ENCODE results near the gene SLC9A9. TPM values are rescaled to one million over a fixed set of nuclear protein-coding genes. Genes with fewer than 3 reads are reported as not detected.

SLC9A9 gene
- total and polyA plus RNA-seq, 2 of the 8 experiments (the other 6 are each of a cell fraction or from before 2014, with no cell fraction given), result 0.48 to 1.1 TPM

DNA sequence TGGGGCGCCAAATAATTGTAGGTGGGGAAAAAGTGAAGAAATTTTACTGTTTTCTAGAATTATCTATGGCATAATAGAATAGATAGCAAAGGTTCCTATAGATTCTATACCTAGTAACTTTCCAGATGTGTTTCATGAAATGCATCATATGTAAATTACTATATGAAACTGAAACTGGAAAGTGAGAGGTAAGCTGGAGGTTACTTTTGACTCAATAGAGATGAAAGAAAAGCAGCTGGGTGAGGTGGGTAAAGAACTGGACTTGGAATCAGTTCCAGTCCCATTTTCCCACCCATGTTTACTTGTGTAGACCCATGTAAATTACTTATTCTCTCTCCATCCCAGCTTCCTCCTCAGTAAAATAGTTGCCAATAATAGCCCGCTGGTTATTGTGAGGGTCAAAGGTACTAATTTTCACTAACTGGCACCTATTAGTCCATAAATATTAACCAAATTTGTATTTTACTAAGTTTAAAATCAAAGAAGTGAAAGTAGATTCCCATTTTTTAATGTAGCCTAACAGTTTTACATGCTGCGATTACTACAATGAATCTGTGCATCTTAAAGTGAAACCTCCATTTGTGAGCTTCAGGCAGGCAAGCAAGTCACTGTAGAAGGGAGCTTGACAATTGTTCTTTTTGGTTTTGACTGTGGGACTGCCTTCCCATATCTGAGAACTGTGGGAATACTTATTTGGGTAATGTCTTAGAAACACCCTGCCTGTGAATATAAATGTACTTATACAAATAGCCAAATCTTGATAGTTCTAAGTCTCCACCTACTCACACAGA is 312.1 kb downstream of the SLC9A9 start:
- H3K4me2 ChIP-seq (ENCODE audit: insufficient read depth in 1 of 2, low read depth in 2 of 2, low read length in 2 of 2), result no peak overlapping the region
- no peak overlapping the region for H2BK20ac ChIP-seq (ENCODE audit: low read length)
- no peak overlapping the region for H3K4ac ChIP-seq (replicated peaks; ENCODE audit: insufficient read length, low read depth, low read length)
- H3K18ac ChIP-seq (ENCODE audit: extremely low read depth, low read length), result no peak overlapping the region
- no peak overlapping the region for H2BK12ac ChIP-seq (ENCODE audit: low read depth, low read length)
- no peaks in the 10 kb centered on the region for H3K9me3 ChIP-seq (ENCODE audit: insufficient read depth in 2 of 2, low read depth in 1 of 2, low read length in 1 of 2)
- no peak overlapping the region for H2AFZ ChIP-seq (ENCODE audit: low read length)
- TF ChIP-seq ASH2L (IDR thresholded peaks at IDR 0.05; ENCODE audit: low read length) (no peak), CTBP2 (IDR thresholded peaks at IDR 0.05; ENCODE audit: borderline replicate concordance, insufficient read depth, insufficient read length, low read length) (no peak), POLR2A (IDR thresholded peaks at IDR 0.05; ENCODE audit: control extremely low read depth in 1 of 2, low read depth in 2 of 2, low read length in 2 of 2) (no peak), GTF2F1 (IDR thresholded peaks at IDR 0.05; ENCODE audit: borderline replicate concordance, low read depth, low read length) (no peak), EP300 (IDR thresholded peaks at IDR 0.05; ENCODE audit: borderline replicate concordance in 1 of 2, low read depth in 2 of 2, low read length in 2 of 2) (no peak)
- TF ChIP-seq, protein P1, sequence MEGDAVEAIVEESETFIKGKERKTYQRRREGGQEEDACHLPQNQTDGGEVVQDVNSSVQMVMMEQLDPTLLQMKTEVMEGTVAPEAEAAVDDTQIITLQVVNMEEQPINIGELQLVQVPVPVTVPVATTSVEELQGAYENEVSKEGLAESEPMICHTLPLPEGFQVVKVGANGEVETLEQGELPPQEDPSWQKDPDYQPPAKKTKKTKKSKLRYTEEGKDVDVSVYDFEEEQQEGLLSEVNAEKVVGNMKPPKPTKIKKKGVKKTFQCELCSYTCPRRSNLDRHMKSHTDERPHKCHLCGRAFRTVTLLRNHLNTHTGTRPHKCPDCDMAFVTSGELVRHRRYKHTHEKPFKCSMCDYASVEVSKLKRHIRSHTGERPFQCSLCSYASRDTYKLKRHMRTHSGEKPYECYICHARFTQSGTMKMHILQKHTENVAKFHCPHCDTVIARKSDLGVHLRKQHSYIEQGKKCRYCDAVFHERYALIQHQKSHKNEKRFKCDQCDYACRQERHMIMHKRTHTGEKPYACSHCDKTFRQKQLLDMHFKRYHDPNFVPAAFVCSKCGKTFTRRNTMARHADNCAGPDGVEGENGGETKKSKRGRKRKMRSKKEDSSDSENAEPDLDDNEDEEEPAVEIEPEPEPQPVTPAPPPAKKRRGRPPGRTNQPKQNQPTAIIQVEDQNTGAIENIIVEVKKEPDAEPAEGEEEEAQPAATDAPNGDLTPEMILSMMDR (IDR thresholded peaks at IDR 0.05; ENCODE audit: control extremely low read depth in 1 of 3, insufficient read depth in 1 of 3, low read depth in 1 of 3, low read length in 3 of 3), result no peak
- no peak overlapping the region for H2BK120ac ChIP-seq (replicated peaks; ENCODE audit: low read depth, low read length)
- no peaks in the 10 kb centered on the region for H4K20me1 ChIP-seq (replicated peaks in 1 of 2; ENCODE audit: control insufficient read depth in 1 of 2, insufficient read depth in 2 of 2, low read length in 2 of 2)
- POLR2A ChIA-PET (ENCODE audit: partially characterized antibody), result no interaction called here
- no peak overlapping the region for H4K8ac ChIP-seq (ENCODE audit: extremely low read depth, insufficient read depth, low read length)
- H4K91ac ChIP-seq (replicated peaks; ENCODE audit: insufficient read length, low read length), result no peak overlapping the region
- no peaks in the 10 kb centered on the region for H3K27me3 ChIP-seq (replicated peaks in 1 of 4; ENCODE audit: control insufficient read depth in 3 of 4, extremely low read depth in 1 of 4, insufficient read depth in 3 of 4, low read length in 3 of 4)
- H3K4me1 ChIP-seq (replicated peaks in 1 of 4; ENCODE audit: control insufficient read depth in 3 of 4, insufficient read depth in 4 of 4, low read length in 3 of 4), result peaks cover 0 to 2% (median 0%) of the 10 kb centered on the region in 4 experiments; a peak in 1 of 7 replicates
- no peak overlapping the region for H3K4me3 ChIP-seq (ENCODE audit: extremely low read depth in 1 of 4, insufficient read depth in 2 of 4, low read depth in 3 of 4, low read length in 4 of 4)
- no peak overlapping the region for H3K14ac ChIP-seq (ENCODE audit: insufficient read length)
- H3K79me1 ChIP-seq (ENCODE audit: low read depth, low read length), result no peaks in the 10 kb centered on the region
- no peak overlapping the region for H4K5ac ChIP-seq (ENCODE audit: insufficient read length, low read depth, low read length)
- no peak overlapping the region for H3K56ac ChIP-seq (replicated peaks; ENCODE audit: insufficient read length, low read depth, low read length)
- DNase-seq (ENCODE audit: low read depth in 1 of 2, low spot score in 2 of 2) (no peak), FAIRE-seq (no peak)
- CTCF ChIA-PET (ENCODE audit: partially characterized antibody), result interaction anchor here (1.0 kb wide), 1 partner anchor 15 kb away, joined by 3 read pairs; no protein-coding TSS in a partner anchor
- H3K27ac ChIP-seq (ENCODE audit: low read depth, low read length), result no peak overlapping the region
- H2BK5ac ChIP-seq (ENCODE audit: low read depth, low read length), result no peak overlapping the region
- WGBS, 2 experiments (ENCODE audit: extremely low coverage in 1 of 2, insufficient coverage in 1 of 2, insufficient read length in 1 of 2, insufficient replicate concordance in 2 of 2, low coverage in 1 of 2, low lambda C conversion rate in 2 of 2, missing lambda C conversion rate in 1 of 2), result 90% methylated on average over 3 of the region's 3 CpGs; no CpG with 5 or more reads in 1 of the 2 experiments
- H2BK15ac ChIP-seq (ENCODE audit: low read length), result no peak overlapping the region
- H2AK5ac ChIP-seq (ENCODE audit: low read depth, low read length), result no peak overlapping the region
- H3K9ac ChIP-seq (replicated peaks in 1 of 4; ENCODE audit: extremely low read depth in 1 of 4, low read depth in 3 of 4, low read length in 3 of 4), result no peak overlapping the region
- H3K23me2 ChIP-seq (ENCODE audit: low read depth, low read length), result no peaks in the 10 kb centered on the region
- no peaks in the 10 kb centered on the region for H3K36me3 ChIP-seq (ENCODE audit: control insufficient read depth in 2 of 4, insufficient read depth in 4 of 4, low read length in 3 of 4)
- no peak overlapping the region for H3K23ac ChIP-seq (ENCODE audit: insufficient read length)
- no peaks in the 10 kb centered on the region for H3K79me2 ChIP-seq (ENCODE audit: control insufficient read depth in 1 of 2, insufficient read depth in 2 of 2, low read length in 2 of 2)
